Epithelial cell of esophagus (primary cell): ENCODE measurements around the gene ZNF670.
"Not testable (repeated sequence)": the region's sequence is repeated elsewhere in the genome, so short reads cannot be mapped to it uniquely, and the experiment has no call there.

Experiments used
- DNase-seq: peaks from one replicate; pipeline ENCODE4 v3.0.0; 2010; ENCODE audit warnings: low read depth
- H3K4me3 ChIP-seq: 2 replicates; pipeline ENCODE4 v1.5.1; 2011; ENCODE audit warnings: mild to moderate bottlenecking, low read length, control low read depth
- CTCF ChIP-seq: IDR thresholded peaks from 2 replicates; pipeline ENCODE4 v1.5.1; 2011; ENCODE audit warnings: low read depth, mild to moderate bottlenecking, low read length, control low read depth, inconsistent platforms; ENCODE audit not compliant: insufficient read depth; ENCODE audit errors: missing control alignments

The ZNF670 gene

DNA sequence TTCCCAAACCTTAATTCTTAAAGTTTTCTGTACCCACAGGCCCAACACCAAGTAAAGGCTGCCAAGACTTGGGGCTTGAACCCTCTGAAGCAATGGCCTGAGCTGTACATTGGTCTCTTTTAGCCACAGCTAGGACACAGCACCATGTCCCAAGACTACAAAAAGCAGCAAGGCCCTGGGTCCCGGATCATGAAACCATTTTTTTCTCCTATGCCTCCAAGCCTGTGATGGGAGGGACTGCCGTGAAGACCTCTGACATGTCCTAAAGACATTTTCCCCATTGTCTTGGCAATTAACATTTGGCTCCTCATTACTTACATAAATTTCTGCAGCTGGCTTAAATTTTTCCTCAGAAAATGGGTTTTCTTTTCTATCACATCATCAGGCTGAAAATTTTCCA is 30.9 kb downstream of the ZNF670 start:
- H3K4me3 ChIP-seq, result no peak overlapping the region
- DNase-seq, result no peak
- no peak for TF ChIP-seq CTCF

DNA sequence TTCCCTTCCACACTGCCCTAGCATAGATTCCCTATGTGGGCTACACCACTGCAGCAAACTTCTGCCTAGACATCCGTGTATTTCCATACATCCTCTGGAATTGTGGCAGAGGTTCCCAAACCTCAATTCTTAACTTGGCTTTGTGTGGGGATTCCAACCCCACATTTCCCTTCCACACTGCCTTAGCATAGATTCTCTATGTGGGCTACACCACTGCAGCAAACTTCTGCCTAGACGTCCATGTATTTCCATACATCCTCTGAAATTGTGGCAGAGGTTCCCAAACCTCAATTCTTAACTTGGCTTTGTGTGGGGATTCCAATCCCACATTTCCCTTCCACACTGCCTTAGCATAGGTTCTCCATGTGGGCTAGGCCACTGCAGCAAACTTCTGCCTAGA is 31.4 kb downstream of the ZNF670 start:
- H3K4me3 ChIP-seq, result no peak overlapping the region
- no peak for TF ChIP-seq CTCF
- DNase-seq, result no peak

GRCh38 chr1:247043406-247043805 is 35.2 kb downstream of the ZNF670 start:
- no peak for DNase-seq
- H3K4me3 ChIP-seq, result no peak overlapping the region
- TF ChIP-seq CTCF, result no peak

- no peak for DNase-seq
- no peak overlapping the region for H3K4me3 ChIP-seq
- TF ChIP-seq CTCF, result no peak
These were observed 40.9 kb downstream of the ZNF670 start for GRCh38 chr1:247037511-247038320.

GRCh38 chr1:247032306-247032705 is 46.3 kb downstream of the ZNF670 start:
- not testable (repeated sequence) for DNase-seq, H3K4me3 ChIP-seq
